Measurements from ENCODE around the gene REC8.

DNA sequence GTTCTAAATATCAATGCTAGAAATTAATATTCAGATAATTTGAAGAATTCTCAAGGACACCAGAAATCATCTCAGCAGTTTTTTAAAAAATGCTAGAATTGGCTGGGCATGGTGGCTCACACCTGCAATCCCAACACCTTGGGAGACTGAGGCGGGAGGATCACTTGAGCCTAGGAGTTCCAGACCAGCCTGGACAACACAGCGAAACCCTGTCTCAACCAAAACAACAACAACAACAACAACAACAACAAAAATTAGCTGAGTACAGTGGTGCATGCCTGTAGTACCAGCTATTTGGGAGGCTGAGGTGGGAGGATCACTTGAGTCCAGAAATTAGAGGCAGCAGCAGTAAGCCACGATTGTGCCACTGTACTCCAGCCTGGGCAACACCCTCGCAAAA lies 47.2 kb downstream of the REC8 start:
- TF ChIP-seq SP1 (IDR thresholded peaks at IDR 0.05): no peak
- TF ChIP-seq, protein P1, sequence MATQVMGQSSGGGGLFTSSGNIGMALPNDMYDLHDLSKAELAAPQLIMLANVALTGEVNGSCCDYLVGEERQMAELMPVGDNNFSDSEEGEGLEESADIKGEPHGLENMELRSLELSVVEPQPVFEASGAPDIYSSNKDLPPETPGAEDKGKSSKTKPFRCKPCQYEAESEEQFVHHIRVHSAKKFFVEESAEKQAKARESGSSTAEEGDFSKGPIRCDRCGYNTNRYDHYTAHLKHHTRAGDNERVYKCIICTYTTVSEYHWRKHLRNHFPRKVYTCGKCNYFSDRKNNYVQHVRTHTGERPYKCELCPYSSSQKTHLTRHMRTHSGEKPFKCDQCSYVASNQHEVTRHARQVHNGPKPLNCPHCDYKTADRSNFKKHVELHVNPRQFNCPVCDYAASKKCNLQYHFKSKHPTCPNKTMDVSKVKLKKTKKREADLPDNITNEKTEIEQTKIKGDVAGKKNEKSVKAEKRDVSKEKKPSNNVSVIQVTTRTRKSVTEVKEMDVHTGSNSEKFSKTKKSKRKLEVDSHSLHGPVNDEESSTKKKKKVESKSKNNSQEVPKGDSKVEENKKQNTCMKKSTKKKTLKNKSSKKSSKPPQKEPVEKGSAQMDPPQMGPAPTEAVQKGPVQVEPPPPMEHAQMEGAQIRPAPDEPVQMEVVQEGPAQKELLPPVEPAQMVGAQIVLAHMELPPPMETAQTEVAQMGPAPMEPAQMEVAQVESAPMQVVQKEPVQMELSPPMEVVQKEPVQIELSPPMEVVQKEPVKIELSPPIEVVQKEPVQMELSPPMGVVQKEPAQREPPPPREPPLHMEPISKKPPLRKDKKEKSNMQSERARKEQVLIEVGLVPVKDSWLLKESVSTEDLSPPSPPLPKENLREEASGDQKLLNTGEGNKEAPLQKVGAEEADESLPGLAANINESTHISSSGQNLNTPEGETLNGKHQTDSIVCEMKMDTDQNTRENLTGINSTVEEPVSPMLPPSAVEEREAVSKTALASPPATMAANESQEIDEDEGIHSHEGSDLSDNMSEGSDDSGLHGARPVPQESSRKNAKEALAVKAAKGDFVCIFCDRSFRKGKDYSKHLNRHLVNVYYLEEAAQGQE (IDR thresholded peaks at IDR 0.05): no peak
- no peak for TF ChIP-seq CTCF (IDR thresholded peaks at IDR 0.05; ENCODE audit: low read depth, low read length, missing input control)
- TF ChIP-seq ATF3 (IDR thresholded peaks at IDR 0.05): no peak
- TF ChIP-seq, protein P2, sequence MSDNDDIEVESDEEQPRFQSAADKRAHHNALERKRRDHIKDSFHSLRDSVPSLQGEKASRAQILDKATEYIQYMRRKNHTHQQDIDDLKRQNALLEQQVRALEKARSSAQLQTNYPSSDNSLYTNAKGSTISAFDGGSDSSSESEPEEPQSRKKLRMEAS (IDR thresholded peaks at IDR 0.05): no peak
- no peak for TF ChIP-seq FOXA1 (IDR thresholded peaks at IDR 0.05)
- TF ChIP-seq EGR1 (IDR thresholded peaks at IDR 0.05; ENCODE audit: low read depth in 2 of 2): no peak
- TF ChIP-seq RAD21 (IDR thresholded peaks at IDR 0.05): no peak
- no peak for TF ChIP-seq YY1 (IDR thresholded peaks at IDR 0.05)
- no peak for TF ChIP-seq TAF1 (conservative IDR thresholded peaks at IDR 0.05)
- no peak for TF ChIP-seq JUND (IDR thresholded peaks at IDR 0.05)
- TF ChIP-seq RXRA (IDR thresholded peaks at IDR 0.05): no peak
